ENCODE measurements around the gene CSNK1G2.
"Not testable (repeated sequence)": the region's sequence is repeated elsewhere in the genome, so short reads cannot be mapped to it uniquely, and the experiment has no call there.

The CSNK1G2 gene

DNA sequence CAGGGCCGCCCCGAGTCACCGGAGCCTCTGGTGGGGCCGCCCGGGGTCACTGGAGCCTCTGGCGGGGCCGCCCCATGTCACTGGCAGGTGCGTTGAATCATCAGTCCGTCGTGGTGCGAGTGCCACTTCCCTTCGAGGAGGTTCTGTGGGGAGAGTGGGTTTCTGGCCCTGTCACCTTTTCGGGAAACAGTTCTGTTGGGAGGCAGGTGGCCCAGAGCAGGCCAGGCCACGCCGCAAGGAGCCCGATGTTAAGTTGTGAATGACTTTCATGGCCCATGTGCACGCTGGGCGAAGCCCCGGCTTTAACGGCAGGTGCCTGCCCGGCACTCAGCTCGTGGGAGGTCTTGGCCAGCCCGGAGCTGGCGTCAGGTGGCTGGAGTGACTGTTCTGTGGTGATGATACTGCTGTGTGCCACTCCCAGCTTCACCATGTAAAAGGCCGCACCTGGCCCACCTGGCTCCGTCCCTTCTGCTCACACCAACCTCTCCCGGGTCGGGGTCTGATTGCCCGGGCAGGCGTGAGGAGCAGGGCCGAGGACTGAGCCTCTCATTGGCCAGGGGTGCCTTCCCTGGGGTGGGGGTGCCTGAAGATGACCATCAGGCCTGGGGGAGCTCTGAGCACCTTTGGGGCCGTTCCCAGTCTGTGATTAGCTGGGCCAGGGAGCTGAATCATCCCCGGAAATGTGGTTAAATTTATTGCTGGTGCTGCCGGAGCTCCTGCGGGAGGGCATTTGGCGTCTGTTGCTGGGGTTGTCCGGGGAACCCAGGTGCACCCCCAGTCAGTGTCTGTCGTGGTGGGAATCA is 29.2 kb downstream of the CSNK1G2 start:
- no peak for DNase-seq

DNA sequence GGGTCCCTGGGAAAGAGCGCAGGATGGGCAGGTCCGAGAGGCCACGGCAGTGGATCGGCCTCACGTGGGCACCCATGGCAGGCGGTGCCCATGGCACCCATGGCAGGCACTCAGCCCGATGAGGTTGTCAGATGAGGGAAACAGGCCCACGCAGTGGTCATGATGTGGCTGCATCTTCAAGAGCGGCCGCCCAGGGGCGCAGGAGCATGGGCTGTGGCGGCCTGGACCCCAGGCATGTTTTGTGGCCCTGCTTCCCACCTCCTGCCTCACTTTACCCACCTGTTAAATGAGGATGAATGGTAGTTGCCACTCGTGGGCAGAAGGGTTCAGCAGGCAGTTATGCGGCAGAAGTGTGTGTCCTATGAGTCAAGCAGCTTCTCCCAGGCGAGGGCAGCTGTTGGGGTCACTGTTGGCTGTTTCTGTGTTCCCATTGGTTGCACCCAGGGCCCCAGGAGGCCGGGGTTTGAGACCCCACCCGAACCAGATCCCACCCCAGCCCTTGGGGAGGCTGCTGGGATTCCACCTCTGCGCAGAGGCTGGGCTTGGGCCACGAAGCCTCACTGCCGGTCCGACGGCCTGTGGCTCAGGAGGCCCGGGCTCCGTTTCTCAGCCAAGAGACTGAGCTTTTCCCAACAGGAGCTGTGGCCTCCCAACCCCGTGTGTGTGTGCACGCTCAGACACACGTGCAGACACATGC is 30.0 kb downstream of the CSNK1G2 start:
- DNase-seq, result no peak

- no peak for DNase-seq
Measured at GRCh38 chr19:1974381-1975161, 33.6 kb downstream of the CSNK1G2 start.

DNA sequence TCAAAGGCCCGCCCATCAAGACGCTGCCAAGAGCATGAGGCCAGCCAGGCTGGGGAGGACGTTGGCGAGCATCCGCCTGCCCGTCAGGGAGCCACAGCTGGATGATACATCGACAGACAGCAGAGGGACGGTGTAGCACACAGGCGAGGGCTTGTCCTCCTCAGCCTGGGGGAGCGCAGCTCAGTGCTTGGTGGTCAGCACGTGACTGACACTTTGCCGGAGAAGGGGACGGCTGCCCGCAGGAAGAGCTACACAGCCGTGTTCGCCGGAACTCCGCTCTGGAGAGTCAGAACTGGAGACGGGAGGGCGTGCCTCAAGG is 34.1 kb downstream of the CSNK1G2 start:
- DNase-seq, result no peak

GRCh38 chr19:1977120-1977519 is 36.1 kb downstream of the CSNK1G2 start:
- no peak for DNase-seq

DNA sequence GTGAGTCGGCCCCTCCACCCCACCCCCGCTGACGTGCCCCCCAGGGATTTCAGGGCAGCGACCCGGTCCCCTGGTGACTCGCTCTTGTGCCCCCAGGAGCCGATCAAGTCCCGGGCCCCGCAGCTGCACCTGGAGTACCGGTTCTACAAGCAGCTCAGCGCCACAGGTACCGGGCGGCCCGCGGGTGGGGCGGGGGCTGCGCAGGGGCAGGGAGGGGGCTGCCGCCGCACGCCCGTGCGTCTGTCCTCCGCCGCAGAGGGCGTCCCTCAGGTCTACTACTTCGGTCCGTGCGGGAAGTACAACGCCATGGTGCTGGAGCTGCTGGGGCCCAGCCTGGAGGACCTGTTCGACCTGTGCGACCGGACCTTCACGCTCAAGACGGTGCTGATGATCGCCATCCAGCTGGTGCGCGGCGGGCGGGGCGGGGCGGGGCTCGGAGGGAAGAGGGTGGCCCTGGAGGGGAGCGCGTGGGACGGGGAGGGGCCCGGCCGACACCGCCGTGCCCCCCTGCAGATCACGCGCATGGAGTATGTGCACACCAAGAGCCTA is 37.4 kb downstream of the CSNK1G2 start:
- no peak for DNase-seq

GRCh38 chr19:1979017-1979416 is 38.0 kb downstream of the CSNK1G2 start:
- DNase-seq, result no peak

DNA sequence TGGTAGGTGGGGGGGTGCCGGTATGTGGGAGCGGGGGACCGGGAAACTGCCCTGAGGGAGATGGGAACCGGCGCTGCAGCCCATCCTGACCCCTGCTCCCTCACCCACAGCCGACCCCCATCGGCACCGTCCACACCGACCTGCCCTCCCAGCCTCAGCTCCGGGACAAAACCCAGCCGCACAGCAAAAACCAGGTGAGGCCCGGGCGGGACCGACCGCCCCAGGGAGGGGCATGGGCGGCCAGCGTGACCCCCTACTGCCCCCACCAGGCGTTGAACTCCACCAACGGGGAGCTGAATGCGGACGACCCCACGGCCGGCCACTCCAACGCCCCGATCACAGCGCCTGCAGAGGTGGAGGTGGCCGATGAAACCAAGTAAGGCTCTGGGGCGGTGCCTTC is 38.7 kb downstream of the CSNK1G2 start:
- no peak for DNase-seq

DNA sequence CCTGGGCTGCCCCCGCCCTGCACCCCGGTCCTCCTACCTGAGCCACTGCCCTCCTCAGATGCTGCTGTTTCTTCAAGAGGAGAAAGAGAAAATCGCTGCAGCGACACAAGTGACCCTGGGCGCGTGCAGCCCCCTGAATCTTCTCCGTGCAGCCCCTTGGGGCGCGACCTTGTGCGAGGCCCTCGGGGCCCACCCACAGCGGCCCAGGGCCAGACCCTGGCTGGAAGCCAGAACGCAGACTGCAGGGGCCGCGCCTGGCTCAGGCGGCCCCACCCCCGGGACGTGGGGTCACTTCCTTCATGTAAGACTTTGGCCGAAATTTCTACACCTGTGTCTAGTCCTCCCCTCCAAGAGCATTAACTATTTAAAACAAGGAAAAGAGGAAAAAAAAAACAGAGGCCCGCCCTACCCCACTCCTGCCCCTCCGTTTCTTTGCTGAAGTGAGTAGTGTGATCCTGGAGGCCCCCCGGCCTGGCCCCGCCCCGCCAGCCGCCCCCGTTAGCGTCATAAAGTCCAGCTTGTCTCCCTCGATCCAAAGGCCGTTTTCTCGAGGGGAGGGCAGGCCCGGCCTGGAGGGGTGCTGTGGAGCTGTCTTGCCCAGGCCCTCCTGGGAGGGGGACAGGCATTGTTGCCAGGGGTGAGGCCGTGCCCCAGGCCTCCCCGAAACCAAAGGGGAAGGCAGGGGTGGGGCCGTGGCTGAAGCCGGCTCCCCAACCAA is 39.3 kb downstream of the CSNK1G2 start:
- no peak for DNase-seq

GRCh38 chr19:1980809-1981181 is 39.8 kb downstream of the CSNK1G2 start:
- no peak for DNase-seq

GRCh38 chr19:1981253-1981652 is 40.3 kb downstream of the CSNK1G2 start:
- no peak for DNase-seq

- no peak for DNase-seq
Measured at GRCh38 chr19:1984357-1984756, 43.4 kb downstream of the CSNK1G2 start.

GRCh38 chr19:1985588-1986356 is 44.8 kb downstream of the CSNK1G2 start:
- DNase-seq, result no peak

DNA sequence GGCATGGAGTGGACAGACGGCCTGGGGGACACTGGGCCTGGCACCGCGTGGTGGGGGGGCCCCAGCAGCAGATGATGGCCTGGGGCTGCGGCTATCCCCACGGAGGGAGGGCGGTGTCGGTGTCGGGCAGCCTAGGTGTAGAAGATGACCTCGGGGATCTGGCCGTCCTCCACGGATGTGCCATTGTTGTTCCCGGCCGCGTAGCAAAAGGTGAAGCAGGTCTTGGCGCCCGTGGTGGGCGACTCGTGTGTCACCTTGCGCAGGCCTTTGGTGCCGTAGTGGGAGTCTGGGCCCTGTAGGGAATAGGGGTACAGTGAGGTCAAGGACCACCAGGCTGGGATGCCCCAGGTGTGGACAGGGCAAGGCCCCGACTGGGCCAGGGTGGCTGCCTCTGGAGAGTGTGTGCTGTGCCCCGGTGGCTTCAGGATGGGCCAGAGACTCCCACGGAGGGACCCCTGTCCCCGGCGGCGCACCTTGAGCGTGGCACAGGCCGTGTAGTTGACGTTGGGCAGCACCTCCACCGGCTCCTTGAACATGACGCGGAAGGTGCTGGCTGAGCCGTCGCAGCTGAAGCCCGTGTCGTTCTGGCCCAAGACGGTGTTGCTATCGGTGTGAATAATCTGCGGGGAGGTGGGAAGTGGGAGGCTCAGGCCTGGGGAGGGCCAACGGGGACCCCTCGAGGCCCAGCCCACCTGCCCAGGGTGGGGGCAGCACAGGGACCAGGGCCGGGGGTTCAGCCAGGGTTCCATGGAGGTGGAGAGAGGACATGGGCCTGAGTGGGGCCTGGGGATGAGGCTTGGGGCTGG is 45.6 kb downstream of the CSNK1G2 start:
- no peak for DNase-seq

- no peak for DNase-seq
Measured at GRCh38 chr19:1987197-1988187, 46.5 kb downstream of the CSNK1G2 start.

DNA sequence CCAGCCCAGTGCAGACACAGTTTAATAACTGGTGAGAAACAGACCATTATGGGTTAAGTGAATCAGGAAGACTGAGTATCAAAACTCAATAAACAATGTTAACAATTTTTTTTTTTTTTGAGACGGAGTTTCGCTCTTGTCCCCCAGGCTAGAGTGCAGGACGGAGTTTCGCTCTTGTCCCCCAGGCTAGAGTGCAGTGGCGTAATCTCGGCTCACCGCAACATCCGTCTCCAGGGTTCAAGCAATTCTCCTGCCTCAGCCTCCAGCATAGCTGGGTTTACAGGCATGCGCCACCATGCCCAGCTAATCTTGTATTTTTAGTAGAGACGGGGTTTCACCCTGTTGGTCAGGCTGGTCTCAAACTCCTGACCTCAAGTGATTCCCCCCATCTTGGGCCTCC is 47.5 kb downstream of the CSNK1G2 start:
- not testable (repeated sequence) for DNase-seq

DNA sequence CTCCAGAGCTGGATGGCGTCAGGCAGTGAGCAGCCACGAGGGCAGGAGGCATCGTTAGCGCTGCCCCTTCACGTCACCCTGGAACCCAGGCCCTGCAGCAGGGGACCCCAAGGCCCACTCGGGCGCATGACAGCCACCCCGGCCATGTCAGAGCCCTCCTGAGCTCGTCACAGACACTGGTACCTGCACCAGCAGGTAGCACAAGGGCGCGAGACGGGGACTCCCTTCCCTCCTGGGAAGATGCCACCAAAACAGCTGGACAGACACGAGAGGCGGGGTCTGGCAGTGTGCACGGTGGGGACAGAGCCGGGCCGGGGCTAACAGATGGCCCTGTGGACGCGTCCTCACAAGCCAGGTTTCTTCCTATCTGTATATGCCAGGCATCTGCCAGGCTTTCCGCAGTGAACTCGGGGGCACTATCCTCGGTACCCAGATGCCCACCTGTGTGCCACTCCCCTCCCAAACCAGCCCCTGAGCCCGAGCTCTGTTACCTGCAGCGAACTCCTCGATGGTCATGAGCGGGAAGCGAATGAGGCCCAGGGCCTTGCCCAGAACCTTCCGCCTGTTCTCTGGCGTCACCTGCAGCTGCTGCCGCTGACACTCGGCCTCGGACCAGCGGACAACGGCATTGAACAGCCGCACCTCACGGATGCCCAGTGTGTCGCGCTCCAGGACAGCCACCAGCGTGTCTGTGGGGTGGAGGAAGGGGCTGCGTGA is 48.7 kb downstream of the CSNK1G2 start:
- no peak for DNase-seq

- no peak for DNase-seq
Measured at GRCh38 chr19:1990230-1991017, 49.5 kb downstream of the CSNK1G2 start.
